Endothelial cell (in vitro differentiated cells): ENCODE results near the gene GUK1. TPM values are rescaled to one million over a fixed set of nuclear protein-coding genes. Genes with fewer than 3 reads are reported as not detected.

Experiments
- DNase-seq: peaks from one replicate; pipeline ENCODE4 v3.0.0; 2021; ENCODE audit warnings: low spot score
- H3K27ac Mint-ChIP-seq: one replicate; pipeline ENCODE4 v1.8.0; 2021; ENCODE audit warnings: mixed read lengths, inconsistent platforms; ENCODE audit not compliant: unreplicated experiment
- H3K27me3 Mint-ChIP-seq: one replicate; pipeline ENCODE4 v1.8.0; 2021; ENCODE audit warnings: mild to moderate bottlenecking, moderate library complexity, mixed read lengths, inconsistent platforms; ENCODE audit not compliant: unreplicated experiment
- H3K36me3 Mint-ChIP-seq: one replicate; pipeline ENCODE4 v1.8.0; 2021; ENCODE audit warnings: mild to moderate bottlenecking, low read depth, mixed read lengths, inconsistent platforms; ENCODE audit not compliant: unreplicated experiment
- H3K4me1 Mint-ChIP-seq: one replicate; pipeline ENCODE4 v1.8.0; 2021; ENCODE audit warnings: mild to moderate bottlenecking, mixed read lengths, inconsistent platforms; ENCODE audit not compliant: unreplicated experiment
- H3K4me3 Mint-ChIP-seq: one replicate; pipeline ENCODE4 v1.8.0; 2021; ENCODE audit warnings: mild to moderate bottlenecking, mixed read lengths, inconsistent platforms; ENCODE audit not compliant: unreplicated experiment
- H3K9me3 Mint-ChIP-seq: one replicate; pipeline ENCODE4 v1.8.0; 2021; ENCODE audit warnings: mixed read lengths, inconsistent platforms; ENCODE audit not compliant: unreplicated experiment
- CTCF ChIP-seq: fragments of 200-600 bp; sonication (generic); IDR thresholded peaks from one replicate; pipeline ENCODE4 v1.5.0; 2021; ENCODE audit warnings: antibody characterized with exemption; ENCODE audit not compliant: unreplicated experiment
- total RNA-seq: library from RNA; stranded (reverse); fragmentation: NEBNext Ultra II Directional; extraction: Animal tissue kit (Norgen Biotek cat#: 25700); gene quantifications from one replicate; pipeline ENCODE4 v1.2.1, GENCODE V29; 2021; ENCODE audit not compliant: unreplicated experiment

Gene GUK1
- total RNA-seq, 1 donor from 2014 or later, result 280 TPM

- DNase-seq, result no peak
- Mint-ChIP-seq H3K9me3 (no peaks in the 10 kb centered on the region), H3K4me1 (peaks cover 20% of the 10 kb centered on the region), H3K27me3 (peaks cover 7% of the 10 kb centered on the region), H3K36me3 (no peaks in the 10 kb centered on the region), H3K4me3 (no peak overlapping the region), H3K27ac (no peak overlapping the region)
- TF ChIP-seq CTCF, result no peak
Observed at GRCh38 chr1:228156941-228157728, 17.1 kb downstream of the GUK1 start.

- peaks cover 23% of the 10 kb centered on the region for H3K4me1 Mint-ChIP-seq
- TF ChIP-seq CTCF, result no peak
- no peak overlapping the region for H3K27ac Mint-ChIP-seq
- no peaks in the 10 kb centered on the region for H3K9me3 Mint-ChIP-seq
- peaks cover 7% of the 10 kb centered on the region for H3K27me3 Mint-ChIP-seq
- H3K36me3 Mint-ChIP-seq, result no peaks in the 10 kb centered on the region
- H3K4me3 Mint-ChIP-seq, result no peak overlapping the region
- DNase-seq, result no peak
Observed at GRCh38 chr1:228157729-228158126, 17.6 kb downstream of the GUK1 start.

GRCh38 chr1:228158151-228159007 is 18.3 kb downstream of the GUK1 start:
- Mint-ChIP-seq H3K4me3 (no peak overlapping the region), H3K4me1 (peaks cover 25% of the 10 kb centered on the region), H3K27ac (no peak overlapping the region), H3K9me3 (no peaks in the 10 kb centered on the region), H3K36me3 (no peaks in the 10 kb centered on the region), H3K27me3 (peaks cover 7% of the 10 kb centered on the region)
- DNase-seq, result no peak
- TF ChIP-seq CTCF, result no peak

GRCh38 chr1:228159008-228159665 is 19.1 kb downstream of the GUK1 start:
- Mint-ChIP-seq H3K27ac (peak overlapping the region; percentile 72), H3K9me3 (no peaks in the 10 kb centered on the region), H3K4me3 (no peak overlapping the region), H3K36me3 (no peaks in the 10 kb centered on the region), H3K4me1 (peaks cover 30% of the 10 kb centered on the region), H3K27me3 (peaks cover 6% of the 10 kb centered on the region)
- TF ChIP-seq CTCF, result no peak
- DNase-seq, result no peak
